K562 (cell line): ENCODE data around the gene MRGPRF. TPM values are rescaled to one million over a fixed set of nuclear protein-coding genes. Genes with fewer than 3 reads are reported as not detected.

ENCODE experiments used
- ATAC-seq: fragments of 200-7000 bp; cut with Tn5 transposase; 3 replicates; pipeline ENCODE4 v1.9.1; 2020; ENCODE audit warnings: moderate library complexity
- BruUV-seq: library from RNA; stranded (reverse); fragments of 400-500 nt; replicated peaks from 2 replicates; lab custom pipeline; 2021; lab: Mats Ljungman, UMichigan
- CTCF ChIA-PET: fragments of 300-600 bp; formaldehyde crosslinking; extraction: SDS; loops from one replicate; lab custom pipeline; 2021; ENCODE audit warnings: low intra/inter-chr PET ratio; lab: Yijun Ruan, JAX
- POLR2A ChIA-PET: fragments of 300-600, 350-650 bp; sonication (Branson Sonifier 250); formaldehyde crosslinking; extraction: SDS; loops from one replicate; lab custom pipeline; 2021; ENCODE audit warnings: antibody characterized with exemption, inconsistent platforms; lab: Yijun Ruan, JAX
- DNase-seq, 4 experiments: peaks; one replicate each; pipeline versions ENCODE4 v3.0.0 to v3.0.0-alpha.2; 2011 to 2018; ENCODE audit warnings: low spot score in 3 of 4, mixed read lengths in 3 of 4; ENCODE audit errors: extremely low read depth in 1 of 4
- FAIRE-seq: peaks from 2 replicates; lab custom pipeline; 2011; peaks lifted over from hg19 to GRCh38; lab: Jason Lieb, UNC
- H2AFZ ChIP-seq: 2 replicates; pipeline ENCODE4 v1.6.0; 2011; ENCODE audit warnings: low read depth, low read length, control low read depth, inconsistent platforms
- H3K27ac ChIP-seq: fragments of 200-600 bp; 3 replicates; pipeline ENCODE4 v1.8.0; 2011; ENCODE audit warnings: low read depth, mild to moderate bottlenecking, control low read depth, inconsistent platforms, low read length, moderate library complexity, mixed read lengths; ENCODE audit errors: extremely low read depth
- H3K27me3 ChIP-seq, 2 experiments: fragments of 300-600 bp in 1 of 2; 2 replicates in 1 of 2; 3 replicates in 1 of 2; pipeline versions ENCODE4 v1.6.0 to v1.8.0; 2011; ENCODE audit warnings: inconsistent platforms in 2 of 2, low read length in 2 of 2, mild to moderate bottlenecking in 1 of 2, mixed read lengths in 1 of 2, moderate library complexity in 1 of 2; ENCODE audit not compliant: control insufficient read depth in 2 of 2, insufficient read depth in 2 of 2
- H3K36me3 ChIP-seq: fragments of 300-600 bp; 3 replicates; pipeline ENCODE4 v1.8.0; 2011; ENCODE audit warnings: mild to moderate bottlenecking, low read length, inconsistent platforms; ENCODE audit not compliant: control insufficient read depth, insufficient read depth
- H3K4me1 ChIP-seq, 2 experiments: fragments of 200-600 bp in 1 of 2; replicated peaks in 1 of 2; 2 replicates in 1 of 2; 3 replicates in 1 of 2; pipeline versions ENCODE4 v1.5.1 to v1.8.0; 2011; ENCODE audit warnings: inconsistent platforms in 2 of 2, low read length in 2 of 2, mild to moderate bottlenecking in 1 of 2, mixed read lengths in 1 of 2, moderate library complexity in 1 of 2; ENCODE audit not compliant: control insufficient read depth in 2 of 2, insufficient read depth in 2 of 2
- H3K4me2 ChIP-seq: 2 replicates; pipeline ENCODE4 v1.6.1; 2011; ENCODE audit warnings: low read length, control low read depth, inconsistent platforms, mixed read lengths; ENCODE audit not compliant: insufficient read depth
- H3K4me3 ChIP-seq: fragments of 200-600 bp; sonication (generic), shearing (Covaris generic); 2 replicates; pipeline ENCODE4 v1.5.1; 2016; ENCODE audit warnings: control low read depth, inconsistent platforms
- H3K79me2 ChIP-seq: fragments of 200-600 bp; 3 replicates; pipeline ENCODE4 v1.8.0; 2011; ENCODE audit warnings: low read length, inconsistent platforms; ENCODE audit not compliant: control insufficient read depth, insufficient read depth
- H3K9ac ChIP-seq, 2 experiments: 2 replicates each; pipeline versions ENCODE4 v1.6.0 to v1.6.1; 2011; ENCODE audit warnings: low read depth in 2 of 2, low read length in 2 of 2, control low read depth in 1 of 2, inconsistent platforms in 1 of 2, mild to moderate bottlenecking in 1 of 2, mixed read lengths in 1 of 2; ENCODE audit not compliant: insufficient read depth in 1 of 2
- H3K9me1 ChIP-seq: one replicate; pipeline ENCODE4 v1.6.0; 2011; ENCODE audit warnings: inconsistent platforms, mild to moderate bottlenecking, low read length, moderate library complexity; ENCODE audit not compliant: control insufficient read depth, insufficient read depth
- H3K9me3 ChIP-seq: replicated peaks from 2 replicates; pipeline ENCODE4 v1.5.1; 2011; ENCODE audit warnings: low read depth, low read length, inconsistent platforms; ENCODE audit not compliant: control insufficient read depth, insufficient read depth
- H4K20me1 ChIP-seq: replicated peaks from 2 replicates; pipeline ENCODE4 v1.6.1; 2011; ENCODE audit warnings: low read length, inconsistent platforms, mixed read lengths; ENCODE audit not compliant: control insufficient read depth, insufficient read depth
- THAP7 ChIP-seq: fragments of 250-450 bp; sonication (Bioruptor Pico); IDR thresholded peaks from 2 replicates; pipeline ENCODE4 v1.5.0; 2021
- ZBTB26 ChIP-seq: fragments of 450-650 bp; formaldehyde crosslinking; IDR thresholded peaks from 2 replicates; pipeline ENCODE4 v1.4.0; 2022; ENCODE audit warnings: missing genetic modification characterization
- in situ Hi-C: fragments of 300-500 bp; cut with MboI; formaldehyde crosslinking; loops from 4 replicates; pipeline ENCODE4 v1.15.0; 2018; ENCODE audit warnings: inconsistent platforms, mixed read lengths
- intact Hi-C: fragments of 100-400 bp; cut with micrococcal nuclease; formaldehyde crosslinking; loops from 2 replicates; pipeline ENCODE4 v1.14.2; 2022
- polyA plus RNA-seq, 8 experiments: library from polyadenylated mRNA; depleted of rRNA in 4 of 8; stranded (reverse) in 5 of 8; unstranded in 3 of 8; fragments of >200 nt; fragmentation: Nextera tagmentation in 2 of 8; fragmentation: Illumina TruSeq in 1 of 8; extraction: Ambion mirVana in 2 of 8; extraction: Trizol in 1 of 8; gene quantifications; 2 replicates each; pipeline versions ENCODE4 v1.2.1 to v1.2.3, GENCODE V29; 2011 to 2014; ENCODE audit warnings: inconsistent platforms in 1 of 8, missing spikeins in 1 of 8
- total RNA-seq, 7 experiments: library from RNA; depleted of rRNA in 6 of 7; stranded (reverse); fragments of >200 nt in 6 of 7; fragmentation: Illumina TruSeq in 2 of 7; extraction: Trizol in 2 of 7; gene quantifications; 2 replicates each; pipeline versions ENCODE4 v1.2.1 to v1.2.3, GENCODE V29; 2011 to 2021; ENCODE audit warnings: low replicate concordance in 1 of 7
- TF ChIP-seq, protein P1 (sequence below): fragments of 250-450 bp; sonication (Bioruptor Pico); IDR thresholded peaks from 2 replicates; pipeline ENCODE4 v1.9.0; 2021; ENCODE audit warnings: mild to moderate bottlenecking, inconsistent platforms

MRGPRF gene
- total and polyA plus RNA-seq, 9 of the 15 experiments (the other 6 are each of a cell fraction or from before 2014, with no cell fraction given), result not detected

- TF ChIP-seq, protein P1, sequence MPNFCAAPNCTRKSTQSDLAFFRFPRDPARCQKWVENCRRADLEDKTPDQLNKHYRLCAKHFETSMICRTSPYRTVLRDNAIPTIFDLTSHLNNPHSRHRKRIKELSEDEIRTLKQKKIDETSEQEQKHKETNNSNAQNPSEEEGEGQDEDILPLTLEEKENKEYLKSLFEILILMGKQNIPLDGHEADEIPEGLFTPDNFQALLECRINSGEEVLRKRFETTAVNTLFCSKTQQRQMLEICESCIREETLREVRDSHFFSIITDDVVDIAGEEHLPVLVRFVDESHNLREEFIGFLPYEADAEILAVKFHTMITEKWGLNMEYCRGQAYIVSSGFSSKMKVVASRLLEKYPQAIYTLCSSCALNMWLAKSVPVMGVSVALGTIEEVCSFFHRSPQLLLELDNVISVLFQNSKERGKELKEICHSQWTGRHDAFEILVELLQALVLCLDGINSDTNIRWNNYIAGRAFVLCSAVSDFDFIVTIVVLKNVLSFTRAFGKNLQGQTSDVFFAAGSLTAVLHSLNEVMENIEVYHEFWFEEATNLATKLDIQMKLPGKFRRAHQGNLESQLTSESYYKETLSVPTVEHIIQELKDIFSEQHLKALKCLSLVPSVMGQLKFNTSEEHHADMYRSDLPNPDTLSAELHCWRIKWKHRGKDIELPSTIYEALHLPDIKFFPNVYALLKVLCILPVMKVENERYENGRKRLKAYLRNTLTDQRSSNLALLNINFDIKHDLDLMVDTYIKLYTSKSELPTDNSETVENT (CRISPR knock-in tag), result no peak
- TF ChIP-seq, all 486 proteins: peak for 0
Observed at GRCh38 chr11:68989936-68990606, 23.0 kb downstream of the MRGPRF start (continued).

DNA sequence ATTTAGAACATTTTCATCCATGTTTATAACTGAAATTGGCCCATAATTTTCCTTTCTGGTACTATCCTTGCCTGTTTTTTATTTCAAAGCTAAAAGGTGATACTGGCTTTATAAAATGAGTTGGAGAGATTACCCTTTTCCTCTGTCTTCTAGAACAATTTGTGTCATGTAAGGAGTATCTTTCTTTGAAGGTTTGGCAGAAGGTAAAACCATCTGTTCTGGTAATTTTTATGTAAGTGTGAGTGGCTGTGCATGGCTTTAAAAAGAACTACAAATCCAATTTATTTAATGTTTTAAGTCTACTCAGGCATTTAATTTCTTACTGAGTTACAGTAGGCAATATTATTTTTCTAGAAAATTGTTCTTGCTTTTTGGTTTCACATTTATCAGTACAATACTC lies 24.6 kb downstream of the MRGPRF start:
- ChIA-PET POLR2A (no interaction called here), CTCF (no interaction called here)
- intact Hi-C loops, result no loop called here
- peaks cover 14 to 34% of the 10 kb centered on the region in 2 experiments for H3K27me3 ChIP-seq
- no peak for DNase-seq
- no peaks in the 10 kb centered on the region for H4K20me1 ChIP-seq
- no peak overlapping the region for H3K4me2 ChIP-seq
- ATAC-seq, result no peak
- no peaks in the 10 kb centered on the region for H3K4me1 ChIP-seq
- H3K36me3 ChIP-seq, result no peaks in the 10 kb centered on the region
- H3K79me2 ChIP-seq, result no peaks in the 10 kb centered on the region
- no peak overlapping the region for H3K27ac ChIP-seq
- H3K9me3 ChIP-seq, result no peaks in the 10 kb centered on the region; the same call in 1 of the 2 replicates
- FAIRE-seq, result peak; percentile 26
- in situ Hi-C loops, result no loop called here
- H3K9me1 ChIP-seq, result no peaks in the 10 kb centered on the region
- no peak overlapping the region for H2AFZ ChIP-seq
- H3K9ac ChIP-seq, result no peak overlapping the region
- no peak overlapping the region for H3K4me3 ChIP-seq
- BruUV-seq, result no TSS peak
- TF ChIP-seq ZBTB26 (CRISPR knock-in tag), result no peak
- no peak for TF ChIP-seq THAP7 (CRISPR knock-in tag)
